Large intestine (tissue), 3 donors: ENCODE measurements around the gene NPEPPS. TPM values are rescaled to one million over a fixed set of nuclear protein-coding genes. Genes with fewer than 3 reads are reported as not detected.

Experiments
- DNase-seq, 2 donors: peaks; one replicate each; pipeline versions ENCODE4 v3.0.0 to v3.0.0-alpha.2; 2013
- H3K27ac ChIP-seq: one replicate; pipeline ENCODE4 v1.5.1; 2013; ENCODE audit warnings: low read length
- H3K27me3 ChIP-seq: 2 replicates; pipeline ENCODE4 v1.6.1; 2013; ENCODE audit warnings: low read length; ENCODE audit not compliant: control insufficient read depth, insufficient read depth
- H3K36me3 ChIP-seq: 2 replicates; pipeline ENCODE4 v1.6.1; 2013; ENCODE audit warnings: low read length; ENCODE audit not compliant: control insufficient read depth, insufficient read depth
- H3K4me1 ChIP-seq: one replicate; pipeline ENCODE4 v1.6.1; 2013; ENCODE audit warnings: low read length; ENCODE audit not compliant: control insufficient read depth, insufficient read depth
- H3K4me3 ChIP-seq: one replicate; pipeline ENCODE4 v1.5.1; 2013; ENCODE audit warnings: low read length
- H3K9me3 ChIP-seq: one replicate; pipeline ENCODE4 v1.6.1; 2013; ENCODE audit warnings: mild to moderate bottlenecking, low read depth, low read length, moderate library complexity; ENCODE audit not compliant: control insufficient read depth
- WGBS: methylation state at CpG from one replicate; pipeline ENCODE4 v1.1.5; 2013; ENCODE audit warnings: low lambda C conversion rate; ENCODE audit not compliant: insufficient coverage; 5-methylcytosine and 5-hydroxymethylcytosine counted together
- polyA plus RNA-seq: library from polyadenylated mRNA; unstranded; fragments of 120-200 nt; gene quantifications from one replicate; pipeline ENCODE4 v1.2.1, GENCODE V29; 2013

NPEPPS gene
- polyA plus RNA-seq, 1 donor = 111 TPM

- H3K4me3 ChIP-seq = no peak overlapping the region
- no peaks in the 10 kb centered on the region for H3K9me3 ChIP-seq
- no peaks in the 10 kb centered on the region for H3K4me1 ChIP-seq
- H3K27ac ChIP-seq = no peak overlapping the region
- no peaks in the 10 kb centered on the region for H3K27me3 ChIP-seq
- H3K36me3 ChIP-seq = peaks cover 71% of the 10 kb centered on the region
- WGBS = 88% methylated on average over 1 of the region's 1 CpG
- DNase-seq = no peak
Observed at GRCh38 chr17:47604598-47604927, 73.7 kb downstream of the NPEPPS start.

GRCh38 chr17:47605011-47605410, 74.1 kb downstream of the NPEPPS start:
- no peak for DNase-seq
- H3K27ac ChIP-seq = no peak overlapping the region

GRCh38 chr17:47607481-47607880, 76.6 kb downstream of the NPEPPS start:
- no peak for DNase-seq
- Histone ChIP-seq H3K27ac (no peak overlapping the region), H3K9me3 (no peaks in the 10 kb centered on the region), H3K36me3 (peaks cover 50% of the 10 kb centered on the region), H3K27me3 (no peaks in the 10 kb centered on the region), H3K4me1 (no peaks in the 10 kb centered on the region), H3K4me3 (no peak overlapping the region)
- 100% methylated on average over 2 of the region's 3 CpGs for WGBS

More at GRCh38 chr17:47605011-47605410, 74.1 kb downstream of the NPEPPS start:
- no peaks in the 10 kb centered on the region for H3K27me3 ChIP-seq
- peaks cover 67% of the 10 kb centered on the region for H3K36me3 ChIP-seq
- H3K9me3 ChIP-seq = no peaks in the 10 kb centered on the region
- no peaks in the 10 kb centered on the region for H3K4me1 ChIP-seq
- H3K4me3 ChIP-seq = no peak overlapping the region
- no CpG with 5 or more reads among the region's 1 CpG for WGBS

GRCh38 chr17:47611372-47612350, 80.8 kb downstream of the NPEPPS start:
- H3K27me3 ChIP-seq = no peaks in the 10 kb centered on the region
- H3K9me3 ChIP-seq = no peaks in the 10 kb centered on the region
- WGBS = 33% methylated on average over 1 of the region's 5 CpGs
- peaks cover 48% of the 10 kb centered on the region for H3K36me3 ChIP-seq
- no peak for DNase-seq
- H3K4me1 ChIP-seq = no peaks in the 10 kb centered on the region
- H3K4me3 ChIP-seq = no peak overlapping the region
- H3K27ac ChIP-seq = no peak overlapping the region

GRCh38 chr17:47615766-47616424, 85.0 kb downstream of the NPEPPS start:
- WGBS = no CpG with 5 or more reads among the region's 8 CpGs
- peak; percentile 17 to 37 for DNase-seq
- no peaks in the 10 kb centered on the region for H3K9me3 ChIP-seq
- H3K4me1 ChIP-seq = no peaks in the 10 kb centered on the region
- H3K4me3 ChIP-seq = no peak overlapping the region
- H3K36me3 ChIP-seq = peaks cover 58% of the 10 kb centered on the region
- no peaks in the 10 kb centered on the region for H3K27me3 ChIP-seq
- no peak overlapping the region for H3K27ac ChIP-seq

GRCh38 chr17:47618410-47618809, 87.5 kb downstream of the NPEPPS start:
- Histone ChIP-seq H3K4me3 (no peak overlapping the region), H3K4me1 (no peaks in the 10 kb centered on the region), H3K27me3 (no peaks in the 10 kb centered on the region), H3K27ac (no peak overlapping the region), H3K9me3 (no peaks in the 10 kb centered on the region), H3K36me3 (peaks cover 62% of the 10 kb centered on the region)
- WGBS = 89% methylated on average over 3 of the region's 4 CpGs
- DNase-seq = no peak

- Histone ChIP-seq H3K4me3 (no peak overlapping the region), H3K4me1 (no peaks in the 10 kb centered on the region), H3K9me3 (no peaks in the 10 kb centered on the region), H3K27me3 (no peaks in the 10 kb centered on the region), H3K27ac (no peak overlapping the region), H3K36me3 (peaks cover 52% of the 10 kb centered on the region)
- WGBS = no CpG with 5 or more reads among the region's 3 CpGs
- DNase-seq = no peak
Observed at GRCh38 chr17:47620503-47621245, 89.8 kb downstream of the NPEPPS start.

- 90% methylated on average over 1 of the region's 9 CpGs for WGBS
- no peaks in the 10 kb centered on the region for H3K9me3 ChIP-seq
- peak; percentile 5 for DNase-seq
- H3K4me3 ChIP-seq = no peak overlapping the region
- H3K4me1 ChIP-seq = no peaks in the 10 kb centered on the region
- no peak overlapping the region for H3K27ac ChIP-seq
- H3K36me3 ChIP-seq = peaks cover 50% of the 10 kb centered on the region
- no peaks in the 10 kb centered on the region for H3K27me3 ChIP-seq
Observed at GRCh38 chr17:47621293-47622179, 90.6 kb downstream of the NPEPPS start.

GRCh38 chr17:47622180-47622549, 91.3 kb downstream of the NPEPPS start:
- DNase-seq = no peak
- Histone ChIP-seq H3K27me3 (no peaks in the 10 kb centered on the region), H3K27ac (no peak overlapping the region)

More at GRCh38 chr17:47622180-47622549, 91.3 kb downstream of the NPEPPS start:
- WGBS = no CpG with 5 or more reads among the region's 2 CpGs
- Histone ChIP-seq H3K36me3 (peaks cover 48% of the 10 kb centered on the region), H3K4me3 (no peak overlapping the region), H3K4me1 (no peaks in the 10 kb centered on the region), H3K9me3 (no peaks in the 10 kb centered on the region)
